NCI-H748 (cell line): ENCODE results near the gene ZNF331.

Source experiments
- DNase-seq: peaks from one replicate; lab custom pipeline; 2025; ENCODE audit not compliant: unreplicated experiment; lab: John Stamatoyannopoulos, UW

Gene ZNF331

GRCh38 chr19:53626486-53626885, 88.5 kb downstream of the ZNF331 start:
- DNase-seq = no peak

- no peak for DNase-seq
Observed at GRCh38 chr19:53626976-53627375, 89.0 kb downstream of the ZNF331 start.
